Osteoblast (primary cell): ENCODE measurements around the gene RING1. TPM values are rescaled to one million over a fixed set of nuclear protein-coding genes. Genes with fewer than 3 reads are reported as not detected.
A peak's percentile ranks its signal among the peaks of the same experiment; 100 is the strongest.

Experiments used
- DNase-seq: peaks from one replicate; pipeline ENCODE4 v3.0.0; 2011; ENCODE audit warnings: low spot score, mixed read lengths; ENCODE audit not compliant: insufficient read length; ENCODE audit errors: missing footprints
- H2AFZ ChIP-seq: 2 replicates; pipeline ENCODE4 v1.6.0; 2011; ENCODE audit warnings: mild to moderate bottlenecking, low read length
- H3K27ac ChIP-seq: 2 replicates; pipeline ENCODE4 v1.5.1; 2011; ENCODE audit warnings: mild to moderate bottlenecking, low read depth, low read length, moderate library complexity
- H3K27me3 ChIP-seq: 2 replicates; pipeline ENCODE4 v1.6.0; 2012; ENCODE audit warnings: mild to moderate bottlenecking, control low read depth, inconsistent platforms, low read length, moderate library complexity; ENCODE audit not compliant: insufficient read depth
- H3K36me3 ChIP-seq: 2 replicates; pipeline ENCODE4 v1.5.1; 2011; ENCODE audit warnings: mild to moderate bottlenecking, low read length, control low read depth, moderate library complexity; ENCODE audit not compliant: insufficient read depth
- H3K4me1 ChIP-seq: 2 replicates; pipeline ENCODE4 v1.5.1; 2011; ENCODE audit warnings: mild to moderate bottlenecking, low read length, control low read depth, moderate library complexity; ENCODE audit not compliant: insufficient read depth
- H3K4me2 ChIP-seq: 2 replicates; pipeline ENCODE4 v1.6.0; 2011; ENCODE audit warnings: mild to moderate bottlenecking, low read length; ENCODE audit not compliant: insufficient read depth
- H3K4me3 ChIP-seq: fragments of 200-600 bp; sonication (generic); 3 replicates; pipeline ENCODE4 v1.5.1; 2012; ENCODE audit warnings: mild to moderate bottlenecking, low read length, inconsistent platforms; ENCODE audit not compliant: insufficient read depth
- H3K79me2 ChIP-seq: 2 replicates; pipeline ENCODE4 v1.6.0; 2012; ENCODE audit warnings: mild to moderate bottlenecking, low read length, control low read depth, inconsistent platforms; ENCODE audit not compliant: insufficient read depth
- H3K9me3 ChIP-seq: 2 replicates; pipeline ENCODE4 v1.5.1; 2011; ENCODE audit warnings: low read depth, low read length, control low read depth
- H4K20me1 ChIP-seq: 2 replicates; pipeline ENCODE4 v1.6.0; 2012; ENCODE audit warnings: mild to moderate bottlenecking, low read length, control low read depth; ENCODE audit not compliant: insufficient read depth
- total RNA-seq: library from RNA; depleted of rRNA; stranded (reverse); fragments of >200 nt; gene quantifications from 2 replicates; pipeline ENCODE4 v1.2.3, GENCODE V29; 2012
- TF ChIP-seq, protein P1 (sequence below): IDR thresholded peaks from 2 replicates; pipeline ENCODE4 v1.5.1; 2011; ENCODE audit warnings: mild to moderate bottlenecking, low read depth, low read length, moderate library complexity; ENCODE audit errors: extremely low read depth

Gene RING1
- total RNA-seq, 1 donor = 34.0 TPM

DNA sequence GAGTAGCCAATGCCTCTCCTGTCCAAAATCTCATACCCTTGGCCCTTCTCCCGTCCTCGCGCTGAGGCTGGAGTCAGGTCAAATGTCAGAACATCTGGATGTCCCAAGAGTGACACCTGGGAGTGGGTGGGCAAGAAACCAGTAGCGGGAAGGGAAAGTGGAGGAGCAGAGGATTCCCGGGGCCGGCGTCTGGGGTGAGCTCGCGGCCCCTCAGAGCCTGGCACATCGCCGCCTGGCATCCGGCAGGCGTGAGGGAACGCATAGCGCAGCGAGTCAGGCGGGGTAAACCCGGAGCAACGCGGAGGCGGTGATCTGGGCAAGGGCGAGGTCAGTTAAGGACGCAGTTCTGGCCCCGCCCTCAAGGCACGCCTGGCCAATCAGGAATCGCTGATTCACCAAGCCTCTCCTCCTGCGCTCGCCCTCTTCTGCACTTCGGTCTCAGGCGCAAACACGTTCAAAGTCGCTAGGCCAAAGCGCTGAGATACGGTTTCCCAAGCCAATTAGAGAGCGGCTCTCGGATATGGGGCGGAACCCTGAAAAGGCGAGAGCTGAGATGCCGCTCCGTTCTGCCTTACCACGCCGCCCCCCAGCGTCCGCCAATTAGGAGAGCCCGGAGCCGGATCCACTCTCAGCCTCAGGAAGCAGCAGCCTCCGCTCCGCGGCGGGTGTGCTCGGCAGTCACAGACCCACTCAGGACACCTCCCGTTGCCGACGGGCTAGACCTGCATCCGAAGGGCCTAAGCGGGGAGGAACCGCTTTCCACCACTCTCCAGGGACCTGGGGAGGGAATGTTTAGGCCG is 40.8 kb downstream of the RING1 start:
- Histone ChIP-seq H2AFZ (peak overlapping the region; percentile 84), H4K20me1 (no peaks in the 10 kb centered on the region), H3K27ac (peak overlapping the region; percentile 95), H3K27me3 (no peaks in the 10 kb centered on the region), H3K9me3 (no peaks in the 10 kb centered on the region), H3K36me3 (peaks cover 7% of the 10 kb centered on the region), H3K4me1 (peaks cover 44% of the 10 kb centered on the region), H3K4me3 (peak overlapping the region; percentile 74), H3K79me2 (peaks cover 10% of the 10 kb centered on the region), H3K4me2 (peak overlapping the region; percentile 95)
- peak; percentile 94 for DNase-seq
- TF ChIP-seq, protein P1, sequence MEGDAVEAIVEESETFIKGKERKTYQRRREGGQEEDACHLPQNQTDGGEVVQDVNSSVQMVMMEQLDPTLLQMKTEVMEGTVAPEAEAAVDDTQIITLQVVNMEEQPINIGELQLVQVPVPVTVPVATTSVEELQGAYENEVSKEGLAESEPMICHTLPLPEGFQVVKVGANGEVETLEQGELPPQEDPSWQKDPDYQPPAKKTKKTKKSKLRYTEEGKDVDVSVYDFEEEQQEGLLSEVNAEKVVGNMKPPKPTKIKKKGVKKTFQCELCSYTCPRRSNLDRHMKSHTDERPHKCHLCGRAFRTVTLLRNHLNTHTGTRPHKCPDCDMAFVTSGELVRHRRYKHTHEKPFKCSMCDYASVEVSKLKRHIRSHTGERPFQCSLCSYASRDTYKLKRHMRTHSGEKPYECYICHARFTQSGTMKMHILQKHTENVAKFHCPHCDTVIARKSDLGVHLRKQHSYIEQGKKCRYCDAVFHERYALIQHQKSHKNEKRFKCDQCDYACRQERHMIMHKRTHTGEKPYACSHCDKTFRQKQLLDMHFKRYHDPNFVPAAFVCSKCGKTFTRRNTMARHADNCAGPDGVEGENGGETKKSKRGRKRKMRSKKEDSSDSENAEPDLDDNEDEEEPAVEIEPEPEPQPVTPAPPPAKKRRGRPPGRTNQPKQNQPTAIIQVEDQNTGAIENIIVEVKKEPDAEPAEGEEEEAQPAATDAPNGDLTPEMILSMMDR = no peak

DNA sequence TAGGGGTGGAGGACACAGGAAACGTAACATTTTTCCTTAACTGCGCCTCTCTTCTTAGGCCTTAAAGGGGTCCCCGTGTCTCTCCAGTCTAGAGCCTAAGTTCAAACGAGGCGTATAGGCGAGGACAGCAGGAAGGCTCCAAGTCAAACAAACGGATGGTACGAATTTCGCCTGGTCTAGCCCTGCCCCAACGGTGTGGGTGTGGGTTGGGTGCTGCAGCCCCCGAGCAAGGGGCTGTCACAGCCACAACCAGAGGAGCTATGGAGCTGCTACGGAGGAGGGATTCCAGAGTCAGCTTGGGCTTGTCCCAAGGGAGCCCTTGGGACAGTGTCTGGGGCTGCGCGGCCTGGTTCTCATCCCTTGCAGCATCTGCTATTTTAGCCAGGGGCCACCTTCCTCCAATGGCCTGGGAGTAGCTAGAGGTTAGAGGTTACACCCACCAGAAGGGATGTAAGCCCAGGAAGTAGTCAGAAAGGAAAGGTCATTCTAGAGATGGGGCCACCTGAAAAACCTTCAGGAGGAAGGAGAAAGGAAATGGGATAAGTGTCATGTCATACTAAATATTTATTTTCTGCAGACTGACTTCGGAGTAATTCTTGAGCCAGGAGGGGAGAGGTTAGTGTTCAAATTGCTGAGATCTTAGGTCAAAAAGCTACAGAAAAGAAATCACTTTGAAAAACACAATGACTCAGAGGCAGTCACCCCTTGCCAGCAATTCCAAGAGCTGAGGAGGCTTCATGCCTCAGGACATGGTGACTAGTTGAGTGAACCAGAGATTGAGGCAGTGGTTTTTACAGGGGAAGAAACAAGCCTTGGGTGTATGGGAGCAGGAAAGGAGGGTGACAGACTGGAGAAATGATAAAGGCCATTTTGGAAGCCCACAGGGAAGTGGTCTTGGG is 41.7 kb downstream of the RING1 start:
- DNase-seq = peak; percentile 78
- Histone ChIP-seq H3K4me3 (peak overlapping the region; percentile 74), H3K27ac (peak overlapping the region; percentile 95), H2AFZ (peak overlapping the region; percentile 78), H3K4me2 (peak overlapping the region; percentile 95), H3K79me2 (peaks cover 10% of the 10 kb centered on the region), H3K4me1 (peaks cover 44% of the 10 kb centered on the region), H3K27me3 (no peaks in the 10 kb centered on the region), H4K20me1 (no peaks in the 10 kb centered on the region), H3K9me3 (no peaks in the 10 kb centered on the region), H3K36me3 (peaks cover 7% of the 10 kb centered on the region)
- TF ChIP-seq, protein P1 = no peak

DNA sequence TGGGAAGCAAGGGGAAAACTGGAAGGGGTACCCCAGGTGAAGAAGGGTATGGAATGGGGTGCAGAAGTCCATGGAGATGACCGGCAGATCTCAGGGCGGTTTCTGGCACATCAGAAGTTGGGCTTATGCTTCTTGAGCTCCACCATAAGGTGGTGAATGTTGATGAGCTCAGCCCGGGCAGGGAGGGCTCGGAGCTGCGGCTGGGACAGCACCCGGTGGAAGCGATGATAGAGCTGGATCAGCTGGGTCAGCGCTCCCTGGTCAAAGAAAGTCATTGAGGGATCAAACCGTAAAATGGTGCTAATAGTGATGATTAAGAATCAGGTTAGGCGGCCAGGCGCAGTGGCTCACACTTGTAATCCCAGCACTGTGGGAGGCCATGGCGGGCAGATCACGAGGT is 42.4 kb downstream of the RING1 start:
- TF ChIP-seq, protein P1 = no peak
- peaks cover 44% of the 10 kb centered on the region for H3K4me1 ChIP-seq
- H3K4me3 ChIP-seq = peak overlapping the region; percentile 24
- no peak overlapping the region for H2AFZ ChIP-seq
- peaks cover 7% of the 10 kb centered on the region for H3K36me3 ChIP-seq
- no peaks in the 10 kb centered on the region for H3K27me3 ChIP-seq
- DNase-seq = no peak
- H4K20me1 ChIP-seq = no peaks in the 10 kb centered on the region
- peaks cover 10% of the 10 kb centered on the region for H3K79me2 ChIP-seq
- H3K9me3 ChIP-seq = no peaks in the 10 kb centered on the region
- peak overlapping the region; percentile 95 for H3K27ac ChIP-seq
- peak overlapping the region; percentile 95 for H3K4me2 ChIP-seq
